GM18861 (cell line): ENCODE measurements around the gene ZNF407.
"Not testable (repeated sequence)": the region's sequence is repeated elsewhere in the genome, so short reads cannot be mapped to it uniquely, and the experiment has no call there.

ENCODE experiments used
- ATAC-seq: cut with Tn5 transposase; IDR thresholded peaks from one replicate; pipeline ENCODE4 v1.9.1; 2021; ENCODE audit not compliant: unreplicated experiment

The ZNF407 gene

DNA sequence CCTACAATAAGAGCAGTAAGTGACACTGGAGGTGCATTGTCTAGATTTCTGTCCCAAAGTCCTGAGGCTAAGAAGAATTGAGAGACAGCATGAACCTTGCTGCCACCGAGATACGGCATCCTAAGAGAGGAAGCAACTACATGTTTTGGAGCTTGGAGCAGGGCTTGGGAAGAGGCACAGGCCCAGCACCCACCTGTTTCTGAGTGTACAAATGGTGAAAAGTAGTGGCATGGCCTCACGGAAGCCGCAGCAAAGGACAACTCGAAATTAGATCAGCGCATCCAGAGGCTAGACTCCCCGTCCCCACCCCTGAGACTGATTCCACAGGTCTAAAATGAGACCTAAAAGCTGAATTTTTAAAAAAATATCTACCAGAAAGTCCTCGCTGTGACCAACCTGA is 483.8 kb downstream of the ZNF407 start:
- ATAC-seq, result no peak

DNA sequence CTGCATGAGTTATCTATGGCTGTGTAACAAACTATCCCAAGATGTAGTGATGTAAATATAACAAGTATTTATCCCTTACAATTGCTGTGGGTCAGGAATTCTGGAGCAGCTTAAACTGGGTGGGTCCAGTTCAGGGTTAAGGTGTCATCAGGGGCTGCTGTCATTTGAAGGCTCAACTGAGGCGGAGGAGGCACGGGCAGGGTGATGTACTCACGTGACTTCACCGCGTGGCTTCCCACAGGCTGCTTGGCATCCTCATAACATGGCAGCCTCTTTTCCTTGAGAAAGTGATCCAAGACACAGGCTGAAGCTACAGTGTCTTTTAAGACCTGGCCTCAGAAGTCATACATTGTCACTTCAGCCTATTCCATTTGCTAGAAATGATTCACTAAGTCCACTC is 485.5 kb downstream of the ZNF407 start:
- ATAC-seq, result no peak

DNA sequence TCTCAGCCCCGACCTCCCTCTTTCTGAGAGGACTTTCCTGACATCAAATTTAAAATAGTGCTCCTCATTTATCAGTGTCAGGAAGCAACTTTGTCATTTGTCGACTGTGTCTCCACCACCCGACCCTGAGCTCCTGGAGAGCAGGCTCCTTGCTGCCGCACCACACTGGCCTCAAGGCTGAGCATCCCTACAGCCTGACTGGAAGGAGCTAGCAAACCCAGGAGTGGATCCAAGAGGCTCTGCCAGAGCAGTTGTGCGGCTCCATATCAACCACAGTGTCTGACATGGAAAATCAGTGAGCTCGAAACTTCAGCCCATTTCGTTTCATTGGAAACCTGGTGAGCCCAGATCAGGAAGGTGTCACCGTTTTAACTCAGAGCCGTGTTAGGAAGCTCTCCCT is 486.1 kb downstream of the ZNF407 start:
- no peak for ATAC-seq

- ATAC-seq, result not testable (repeated sequence)
Observed at GRCh38 chr18:75085676-75086075, 488.0 kb downstream of the ZNF407 start.

DNA sequence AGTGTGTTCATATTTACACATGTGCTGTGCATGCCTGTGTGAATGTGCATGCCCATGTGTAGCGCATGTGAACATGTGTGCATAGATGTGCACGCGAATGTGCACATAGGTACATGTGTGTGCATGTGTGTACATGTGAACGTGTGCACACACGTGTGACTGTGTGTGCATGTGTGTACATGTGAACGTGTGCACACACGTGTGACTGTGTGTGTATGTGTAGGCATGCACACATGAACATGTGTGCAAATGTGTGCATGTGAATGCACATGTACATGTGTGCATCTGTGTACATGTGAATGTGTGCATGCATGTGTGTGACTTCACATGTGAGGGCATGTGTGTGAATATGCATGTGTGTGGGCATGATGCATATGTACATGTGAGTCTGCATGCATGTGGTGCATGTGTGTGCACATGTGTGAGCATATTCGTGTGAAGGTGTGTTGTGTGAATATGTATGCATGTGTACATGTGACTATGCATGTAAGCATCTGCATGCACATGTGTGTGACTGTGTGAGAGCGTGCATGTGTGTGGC is 488.9 kb downstream of the ZNF407 start:
- ATAC-seq, result no peak

GRCh38 chr18:75087119-75088020 is 489.7 kb downstream of the ZNF407 start:
- no peak for ATAC-seq

DNA sequence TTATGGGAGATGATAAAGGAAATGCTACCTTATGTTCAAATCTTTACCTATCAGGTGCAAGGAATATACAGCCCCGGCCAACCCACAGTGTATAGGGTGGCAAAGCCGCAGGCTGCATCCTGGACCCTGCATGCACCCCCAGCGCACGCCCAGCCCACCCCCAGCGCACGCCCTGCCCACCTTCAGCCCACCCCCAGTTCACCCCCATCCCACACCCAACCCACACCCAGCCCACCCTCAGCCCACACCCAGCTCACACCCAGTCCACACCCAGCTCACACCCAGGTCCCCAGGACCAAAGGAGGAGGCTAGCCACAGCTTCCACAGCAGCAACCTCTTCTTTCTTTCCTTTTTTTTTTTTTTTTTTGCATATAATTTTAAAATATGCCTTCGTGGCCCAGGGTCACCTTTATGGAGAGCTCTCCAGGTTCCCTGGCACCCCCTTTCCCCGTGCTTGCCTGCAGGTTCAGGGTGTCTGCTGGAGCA is 490.4 kb downstream of the ZNF407 start:
- no peak for ATAC-seq

DNA sequence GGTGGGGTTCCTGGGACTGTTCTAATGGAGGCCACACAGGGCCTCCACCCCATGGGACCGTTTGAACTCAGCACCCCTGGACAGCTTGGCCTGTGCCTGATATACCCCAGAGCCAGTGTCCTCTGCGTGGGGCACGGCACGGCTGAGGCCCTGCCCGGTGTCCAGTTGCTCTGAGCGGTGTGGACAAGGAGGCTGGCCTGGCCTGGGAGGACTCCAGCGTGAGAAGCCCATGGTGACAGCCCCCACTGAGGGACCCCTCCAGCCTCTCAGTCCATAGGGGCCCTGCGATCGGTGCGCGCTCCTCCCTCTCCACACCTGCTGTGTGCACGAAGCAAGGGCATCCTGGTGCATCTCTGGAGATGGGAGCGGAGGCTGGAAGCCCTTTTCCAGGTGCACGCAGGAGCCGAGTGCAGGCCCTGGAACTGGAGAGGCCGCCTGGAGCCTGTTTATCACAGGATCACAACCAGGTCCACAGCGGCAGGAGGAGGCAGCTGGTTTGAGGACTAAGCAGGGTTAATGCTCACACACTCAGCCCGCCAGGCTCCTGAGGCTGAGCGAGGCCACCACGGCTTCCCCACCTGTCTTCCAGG is 491.0 kb downstream of the ZNF407 start:
- ATAC-seq, result no peak

DNA sequence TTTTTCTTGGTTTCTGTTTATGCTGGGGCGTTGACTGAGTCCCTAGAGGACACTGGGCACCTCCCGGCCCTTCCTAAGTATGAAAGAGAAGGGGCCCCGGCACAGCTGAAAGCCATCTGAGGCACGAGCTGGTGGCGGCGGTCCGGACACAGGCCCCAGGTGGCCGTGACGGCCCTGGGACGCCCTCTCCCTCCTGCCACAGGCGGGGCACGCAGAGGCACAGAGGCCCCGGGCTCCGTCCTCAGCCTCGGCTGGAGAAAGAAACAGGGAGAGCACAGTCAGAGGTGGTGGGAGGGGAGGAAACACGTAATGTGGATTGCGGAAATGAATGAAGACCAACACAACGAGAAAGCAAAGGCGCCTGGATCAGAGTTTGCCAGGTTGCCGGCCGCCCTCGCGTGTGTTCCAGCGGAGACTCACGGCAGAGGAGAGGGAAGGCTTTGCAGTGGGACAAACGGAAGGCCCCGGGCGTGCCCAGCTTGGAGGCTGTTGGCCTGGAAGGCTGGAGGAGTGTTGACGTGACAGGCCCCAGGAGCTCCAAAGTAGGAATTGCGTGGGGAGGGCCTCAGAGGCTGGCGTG is 492.2 kb downstream of the ZNF407 start:
- no peak for ATAC-seq

- no peak for ATAC-seq
Observed at GRCh38 chr18:75090336-75090735, 492.7 kb downstream of the ZNF407 start.

- ATAC-seq, result no peak
Observed at GRCh38 chr18:75097491-75098225, 500.0 kb downstream of the ZNF407 start.

DNA sequence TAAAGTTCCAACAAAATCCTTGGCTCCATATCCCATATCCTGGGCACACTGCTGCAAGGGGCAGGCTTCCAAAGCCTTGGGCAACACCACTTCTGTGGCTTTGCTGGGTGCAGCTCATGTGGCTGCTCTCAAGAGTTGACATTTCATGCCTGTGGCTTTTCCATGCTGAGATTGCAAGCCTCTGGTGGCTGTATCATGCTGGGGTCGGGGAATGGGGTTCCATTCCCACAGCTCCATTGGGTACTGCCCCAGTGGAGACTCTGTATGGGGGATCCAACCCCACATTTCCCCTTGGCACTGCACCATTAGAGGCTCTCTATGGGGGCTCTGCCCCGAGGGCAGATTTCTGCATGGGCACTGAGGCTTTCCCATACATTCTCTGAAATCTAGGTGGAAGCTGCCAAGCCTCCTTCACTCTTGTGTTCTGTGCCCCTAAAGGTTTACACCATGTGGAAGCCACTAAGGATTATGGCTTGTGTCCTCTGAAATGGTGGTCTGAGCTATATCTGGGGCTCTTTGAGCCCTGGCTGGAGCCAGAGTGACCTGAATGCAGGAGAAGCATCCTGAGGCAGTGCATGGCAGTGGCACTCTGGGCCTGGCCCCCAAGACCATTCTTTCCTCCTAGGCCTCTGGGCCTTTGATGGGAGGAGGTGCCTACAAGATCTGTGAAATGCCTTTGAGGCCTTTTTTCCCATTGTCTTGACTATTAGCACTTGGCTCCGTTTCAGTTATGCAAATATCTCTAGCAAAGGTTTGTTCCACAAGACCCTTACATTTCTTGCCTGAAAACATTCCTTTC is 503.4 kb downstream of the ZNF407 start:
- no peak for ATAC-seq

- no peak for ATAC-seq
Observed at GRCh38 chr18:75101916-75102315, 504.2 kb downstream of the ZNF407 start.

- ATAC-seq, result not testable (repeated sequence)
Observed at GRCh38 chr18:75104029-75104428, 506.4 kb downstream of the ZNF407 start.

DNA sequence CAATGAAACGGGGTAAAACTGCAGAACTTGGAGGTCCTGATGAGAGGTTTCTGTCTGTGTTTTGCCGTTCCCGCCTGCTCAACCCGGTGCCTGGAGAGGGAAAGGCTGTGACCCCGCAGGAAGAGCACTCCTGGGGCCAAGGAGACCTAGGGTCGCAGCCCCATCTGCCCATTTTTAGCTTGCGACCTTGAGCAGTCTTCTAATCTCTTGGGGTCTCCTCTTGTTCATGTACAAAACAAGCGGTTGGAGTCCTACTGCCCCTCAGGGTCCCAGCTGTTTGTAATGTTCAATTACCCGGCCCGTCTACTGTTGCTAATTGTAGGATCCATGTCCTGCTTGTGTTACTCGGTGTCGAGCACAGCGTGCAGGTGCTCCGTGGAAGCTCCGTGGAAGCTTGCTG is 506.8 kb downstream of the ZNF407 start:
- ATAC-seq, result no peak

GRCh38 chr18:75105551-75106254 is 508.0 kb downstream of the ZNF407 start:
- ATAC-seq, result no peak

DNA sequence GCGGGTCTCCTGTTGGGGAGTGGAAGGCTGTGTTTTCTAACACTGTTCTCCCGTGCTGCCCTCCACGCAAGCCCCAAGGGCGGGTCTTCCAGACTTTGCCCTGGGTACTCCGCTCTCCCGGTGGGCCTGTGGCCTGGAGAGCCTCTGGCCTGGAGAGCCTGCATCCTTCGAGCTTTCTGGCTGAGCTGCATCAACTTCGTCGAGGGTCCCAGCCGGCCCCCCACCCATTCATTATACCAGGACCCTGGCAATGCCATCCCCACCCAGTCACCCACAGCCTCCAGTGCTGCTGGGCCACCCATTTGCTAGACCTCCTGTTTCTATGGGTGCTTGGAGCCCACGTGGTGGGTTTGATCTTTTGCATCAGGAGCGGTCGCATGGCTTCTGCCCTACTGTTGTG is 509.1 kb downstream of the ZNF407 start:
- ATAC-seq, result no peak

- no peak for ATAC-seq
Observed at GRCh38 chr18:75107196-75107930, 509.7 kb downstream of the ZNF407 start.

DNA sequence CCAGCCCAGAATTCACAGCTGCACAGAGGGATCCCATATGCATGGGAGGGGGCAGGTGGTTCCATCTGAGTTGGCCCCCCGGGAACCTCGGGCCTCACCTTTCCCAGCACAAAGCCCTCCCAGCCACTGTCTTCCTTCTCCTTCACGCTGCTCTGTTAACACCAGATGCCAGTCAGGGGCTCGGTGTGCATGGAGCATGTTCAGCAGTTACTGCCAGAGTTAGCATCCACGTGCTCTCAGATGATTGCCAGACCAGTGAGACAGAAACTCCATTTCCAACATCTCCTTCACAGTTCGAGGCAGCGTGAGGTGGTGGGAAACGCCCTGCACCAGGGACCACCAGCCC is 510.2 kb downstream of the ZNF407 start:
- ATAC-seq, result no peak
